Islet precursor cell (in vitro differentiated cells): ENCODE measurements around the gene UQCRFS1.
"Not testable (repeated sequence)": the region's sequence is repeated elsewhere in the genome, so short reads cannot be mapped to it uniquely, and the experiment has no call there.

Experiments
- DNase-seq: peaks from one replicate; pipeline ENCODE4 v3.0.0-alpha.2; 2018

The UQCRFS1 gene

GRCh38 chr19:29212648-29213573 lies at the start of gene UQCRFS1:
Gene UQCRFS1 (minus strand): TSS chr19:29213151. CDS start chr19:29213118, 33 bp downstream.
- peak; percentile 97 for DNase-seq

DNA sequence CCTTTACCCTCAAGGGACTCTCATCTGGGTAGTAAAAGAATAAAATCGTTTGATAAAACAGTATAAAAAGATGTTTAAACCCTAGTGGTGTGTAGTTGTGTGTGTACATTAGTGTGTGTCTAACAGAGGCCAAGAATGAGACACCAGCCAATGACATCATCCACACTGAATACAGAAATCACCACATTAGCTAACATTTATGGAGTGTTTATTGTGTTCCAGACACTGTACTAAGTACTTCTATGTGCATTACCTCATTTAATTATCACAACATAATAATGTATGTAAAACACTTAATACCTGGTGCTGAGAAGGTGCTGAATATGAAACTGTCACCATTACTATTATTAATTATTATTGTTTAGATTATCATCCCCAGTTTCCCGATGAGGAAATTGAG lies 49.1 kb upstream of the UQCRFS1 start:
- DNase-seq = no peak

DNA sequence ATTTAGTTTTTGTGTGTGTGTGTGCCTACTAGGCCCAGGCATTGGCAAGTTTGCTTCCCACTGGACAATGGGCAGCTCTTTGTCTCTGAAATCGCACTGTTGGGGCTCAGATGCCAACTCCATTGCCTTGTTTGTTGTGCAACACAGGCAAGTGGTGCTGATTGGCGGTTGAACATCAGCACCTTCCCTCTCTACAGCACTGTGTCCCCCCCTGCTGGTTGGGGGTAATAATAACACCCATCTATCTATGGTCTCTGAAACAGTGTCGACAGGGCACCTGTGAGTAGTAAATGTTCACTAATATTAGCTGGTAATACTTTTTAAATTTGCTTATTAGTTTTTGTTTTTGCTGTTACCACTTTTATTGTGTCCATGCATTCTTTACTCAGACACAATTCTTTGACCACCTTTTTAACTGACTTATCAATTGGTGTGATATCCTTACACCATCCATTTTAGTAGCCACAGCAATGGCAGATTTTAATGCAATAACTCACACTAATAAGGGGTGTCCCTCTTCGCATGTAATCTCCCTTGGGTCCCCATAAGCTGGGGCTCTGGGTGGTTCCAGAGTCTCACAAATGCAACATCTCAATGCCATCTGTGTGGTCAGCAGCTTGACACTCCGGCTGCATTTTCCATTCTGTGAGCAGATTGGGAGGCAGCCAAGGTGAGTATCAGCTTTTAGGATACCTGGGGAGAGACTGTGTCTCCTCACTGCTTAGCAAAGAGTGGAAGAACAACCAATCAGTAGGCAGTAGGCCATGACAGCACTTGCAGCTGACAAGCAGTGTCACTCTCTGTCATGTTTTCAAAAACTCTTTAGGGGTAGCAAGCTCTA lies 47.7 kb upstream of the UQCRFS1 start:
- DNase-seq = no peak

DNA sequence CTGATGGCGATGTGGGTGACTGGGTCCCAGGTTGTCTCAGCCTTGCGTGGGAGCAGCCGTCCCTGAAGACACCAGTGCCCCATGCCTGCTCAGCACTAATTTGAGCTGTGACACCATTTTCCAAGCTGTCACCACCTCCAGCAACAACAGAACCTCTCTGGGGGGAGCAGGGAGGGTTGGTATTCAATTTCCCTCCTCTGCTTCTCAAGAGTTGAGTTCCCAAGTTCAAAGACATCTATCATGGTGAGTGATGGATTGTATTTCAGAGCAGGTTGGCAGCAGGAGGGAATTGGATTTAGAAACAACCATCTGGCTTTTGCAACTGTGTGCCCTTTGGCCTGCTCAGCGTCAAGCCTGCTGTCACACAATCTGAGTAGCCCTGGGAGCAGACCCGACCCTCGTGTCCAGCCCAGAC lies 46.9 kb upstream of the UQCRFS1 start:
- no peak for DNase-seq

- no peak for DNase-seq
These were observed 46.2 kb upstream of the UQCRFS1 start for GRCh38 chr19:29259153-29259552.

GRCh38 chr19:29256516-29256915 lies 43.6 kb upstream of the UQCRFS1 start:
- peak; percentile 19 for DNase-seq

GRCh38 chr19:29255912-29256311 lies 43.0 kb upstream of the UQCRFS1 start:
- DNase-seq = peak; percentile 14

GRCh38 chr19:29255006-29255405 lies 42.1 kb upstream of the UQCRFS1 start:
- peak; percentile 14 for DNase-seq

DNA sequence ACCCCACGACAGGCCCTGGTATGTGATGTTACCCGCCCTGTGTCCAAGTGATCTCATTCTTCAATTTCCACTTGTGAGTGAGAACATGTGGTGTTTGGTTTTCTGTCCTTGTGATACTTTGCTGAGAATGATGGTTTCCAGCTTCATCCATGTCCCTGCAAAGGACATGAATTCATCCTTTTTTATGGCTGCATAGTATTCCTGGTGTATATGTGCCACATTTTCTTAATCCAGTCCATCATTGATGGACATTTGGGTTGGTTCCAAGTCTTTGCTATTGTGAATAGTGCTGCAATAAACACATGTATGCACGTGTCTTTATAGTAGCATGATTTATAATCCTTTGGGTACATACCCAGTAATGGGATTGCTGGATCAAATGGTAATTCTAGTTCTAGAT lies 36.8 kb upstream of the UQCRFS1 start:
- DNase-seq = not testable (repeated sequence)

- peak; percentile 28 for DNase-seq
These were observed 35.4 kb upstream of the UQCRFS1 start for GRCh38 chr19:29248332-29248844.

- DNase-seq = peak; percentile 42
These were observed 34.9 kb upstream of the UQCRFS1 start for GRCh38 chr19:29247872-29248271.

DNA sequence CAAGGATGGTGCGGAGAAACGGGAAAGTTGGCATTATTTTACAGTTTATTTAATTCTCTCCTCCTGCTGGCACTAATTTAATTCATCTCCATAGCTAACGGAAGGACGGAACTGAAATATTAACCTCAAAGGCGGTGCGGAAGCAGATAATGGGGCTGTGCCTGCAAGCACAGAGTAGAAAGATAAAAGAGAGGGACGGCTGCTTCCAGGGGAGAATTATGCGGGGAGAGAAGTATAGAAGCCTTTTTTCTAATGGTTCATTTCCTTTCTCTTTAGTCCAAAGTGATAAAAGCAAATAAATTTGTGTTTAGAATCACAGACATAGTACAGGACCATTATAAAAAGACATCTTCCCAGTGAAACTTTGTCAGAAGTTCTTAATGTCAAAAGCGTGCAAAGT lies 34.5 kb upstream of the UQCRFS1 start:
- no peak for DNase-seq

GRCh38 chr19:29247051-29247450 lies 34.1 kb upstream of the UQCRFS1 start:
- DNase-seq = peak; percentile 41

- DNase-seq = no peak
These were observed 32.3 kb upstream of the UQCRFS1 start for GRCh38 chr19:29245215-29245614.

DNA sequence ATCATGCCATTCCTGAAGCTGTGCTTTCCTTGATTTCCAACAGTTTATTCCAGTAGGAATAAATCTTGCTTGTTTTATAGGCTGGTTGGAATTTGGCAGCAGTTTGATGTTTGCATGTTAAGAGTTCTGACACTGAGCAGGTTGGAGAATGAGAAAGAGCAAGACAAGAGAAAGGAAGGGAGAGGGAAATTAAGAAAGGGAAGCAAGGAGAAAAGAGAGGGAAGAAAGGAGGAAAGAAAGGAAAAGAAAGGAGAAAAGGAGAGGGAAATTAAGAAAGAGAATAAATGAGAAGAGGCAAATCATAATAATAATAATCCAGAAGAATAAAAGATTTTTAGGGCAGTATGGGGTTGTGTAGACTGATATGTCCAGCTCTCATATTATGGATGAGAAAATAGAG lies 28.4 kb upstream of the UQCRFS1 start:
- DNase-seq = no peak

DNA sequence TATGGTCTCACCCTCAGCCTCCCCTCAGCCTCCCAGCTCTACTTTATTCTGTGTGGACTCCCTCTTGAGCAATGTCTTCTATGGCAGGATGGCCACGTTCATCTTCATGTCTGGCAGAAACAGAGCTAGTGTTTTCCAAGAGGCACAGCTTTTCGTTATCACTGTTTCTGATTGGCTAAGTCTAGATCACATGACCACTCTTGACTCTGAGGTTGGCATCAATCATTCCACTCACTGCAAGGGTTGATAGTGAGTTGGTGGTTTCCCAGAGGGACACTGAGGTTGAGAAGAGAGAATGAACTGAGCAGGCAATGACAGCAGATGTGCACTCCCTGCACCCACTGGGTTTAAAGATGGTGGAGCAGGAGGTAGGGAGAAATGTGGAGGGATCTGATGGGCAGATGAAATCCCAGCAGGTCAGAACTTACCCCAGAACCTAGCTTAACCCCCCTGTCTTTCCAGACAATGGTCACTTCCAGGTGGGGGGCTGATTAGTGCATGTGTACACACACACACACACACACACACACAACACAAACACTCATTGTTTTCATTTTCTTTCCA lies 26.3 kb upstream of the UQCRFS1 start:
- DNase-seq = no peak

GRCh38 chr19:29233591-29233990 lies 20.6 kb upstream of the UQCRFS1 start:
- peak; percentile 14 for DNase-seq

- peak; percentile 26 for DNase-seq
These were observed 19.4 kb upstream of the UQCRFS1 start for GRCh38 chr19:29232315-29232852.

GRCh38 chr19:29231306-29231705 lies 18.4 kb upstream of the UQCRFS1 start:
- not testable (repeated sequence) for DNase-seq

- peak; percentile 32 for DNase-seq
These were observed 4.7 kb upstream of the UQCRFS1 start for GRCh38 chr19:29217616-29218015.

GRCh38 chr19:29216021-29216420 lies 3.1 kb upstream of the UQCRFS1 start:
- peak; percentile 47 for DNase-seq

DNA sequence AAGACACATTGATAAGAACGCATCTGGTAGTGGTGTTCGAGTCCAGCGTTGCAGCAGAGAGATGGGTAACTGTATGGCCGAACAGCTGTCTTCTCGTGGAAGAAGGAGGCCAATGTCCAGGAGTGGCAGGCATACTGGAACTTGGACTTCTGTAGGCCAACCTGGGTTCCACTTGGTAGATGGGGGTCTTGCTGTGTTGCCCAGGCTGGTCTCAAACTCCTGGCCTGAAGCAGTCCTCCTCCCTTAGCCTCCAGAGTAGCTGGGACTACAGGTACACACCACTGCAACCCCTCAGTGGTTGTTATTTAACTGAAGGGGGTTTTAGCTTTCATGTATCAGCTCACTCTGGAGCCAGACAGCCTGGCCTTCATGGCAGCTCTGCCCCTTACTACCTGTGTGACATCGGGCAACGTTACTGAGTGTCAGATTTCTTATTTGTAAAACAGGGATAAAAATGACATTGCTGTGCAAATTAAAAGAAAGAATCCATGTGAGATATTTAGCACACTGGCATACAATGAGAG lies 2.4 kb upstream of the UQCRFS1 start:
- peak; percentile 33 for DNase-seq

GRCh38 chr19:29214411-29214810 lies 1.5 kb upstream of the UQCRFS1 start:
- peak; percentile 33 for DNase-seq
